SK-N-MC (cell line): ENCODE data around the gene SENP5.
A peak's percentile ranks its signal among the peaks of the same experiment; 100 is the strongest.

Source experiments
- DNase-seq: peaks from one replicate; pipeline ENCODE4 v3.0.0-alpha.2; 2011; ENCODE audit warnings: low read depth, low spot score
- H3K27ac ChIP-seq: fragments of 200-600 bp; sonication (generic); 2 replicates; pipeline ENCODE4 v1.5.1; 2016; ENCODE audit warnings: mixed run types
- H3K36me3 ChIP-seq: fragments of 200-600 bp; sonication (generic); 2 replicates; pipeline ENCODE4 v1.6.1; 2017; ENCODE audit warnings: antibody characterized with exemption, low read length, mixed read lengths; ENCODE audit not compliant: insufficient read depth
- H3K4me3 ChIP-seq: fragments of 200-600 bp; sonication (generic); 2 replicates; pipeline ENCODE4 v1.5.1; 2016
- H3K9ac ChIP-seq: fragments of 200-600 bp; sonication (generic); 2 replicates; pipeline ENCODE4 v1.8.0; 2017; ENCODE audit warnings: mixed run types, mixed read lengths; ENCODE audit not compliant: insufficient read length
- H3K9me3 ChIP-seq: fragments of 200-600 bp; sonication (generic); 2 replicates; pipeline ENCODE4 v1.6.1; 2017; ENCODE audit warnings: low read depth, mild to moderate bottlenecking, antibody characterized with exemption, low read length, moderate library complexity, mixed read lengths
- EZH2 ChIP-seq: fragments of 200-600 bp; sonication (generic); IDR thresholded peaks from one replicate; pipeline ENCODE4 v1.6.1; 2017; ENCODE audit warnings: antibody characterized with exemption
- FOXP2 ChIP-seq: optimal IDR thresholded peaks from 2 replicates; pipeline ENCODE3; 2011; ENCODE audit warnings: mild to moderate bottlenecking, moderate library complexity; ENCODE audit not compliant: insufficient read depth; ENCODE audit errors: extremely low read length, control extremely low read depth
- POLR2AphosphoS5 ChIP-seq: IDR thresholded peaks from 2 replicates; pipeline ENCODE4 v1.6.1; 2012; ENCODE audit warnings: mild to moderate bottlenecking, low read depth, low read length, borderline replicate concordance

Gene SENP5

DNA sequence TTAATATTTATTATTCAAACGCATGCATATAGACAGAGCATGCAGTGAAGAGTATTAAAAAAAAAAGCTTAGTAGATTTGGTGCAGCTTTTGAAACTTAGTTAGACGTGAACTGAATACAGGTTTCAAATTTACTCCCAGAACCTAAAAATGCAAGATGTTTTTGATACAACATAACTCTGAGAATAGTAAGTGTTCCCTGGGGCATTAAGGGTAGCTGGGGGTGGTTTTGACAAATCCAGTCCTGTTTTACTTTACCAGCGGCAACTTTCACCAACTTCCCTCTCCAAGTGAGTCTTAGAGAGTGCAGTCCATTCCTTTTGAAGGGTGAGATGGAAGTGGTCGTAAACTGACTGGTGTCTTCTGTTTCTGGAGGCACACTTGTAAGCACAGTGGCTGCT is 63.4 kb downstream of the SENP5 start:
- H3K9me3 ChIP-seq, result no peaks in the 10 kb centered on the region
- H3K4me3 ChIP-seq, result no peak overlapping the region
- H3K36me3 ChIP-seq, result peaks cover 61% of the 10 kb centered on the region
- H3K27ac ChIP-seq, result peak overlapping the region; percentile 1; the same call in 1 of the 2 replicates
- no peak overlapping the region for H3K9ac ChIP-seq
- TF ChIP-seq FOXP2 (no peak), POLR2AphosphoS5 (no peak), EZH2 (no peak)
- DNase-seq, result no peak

DNA sequence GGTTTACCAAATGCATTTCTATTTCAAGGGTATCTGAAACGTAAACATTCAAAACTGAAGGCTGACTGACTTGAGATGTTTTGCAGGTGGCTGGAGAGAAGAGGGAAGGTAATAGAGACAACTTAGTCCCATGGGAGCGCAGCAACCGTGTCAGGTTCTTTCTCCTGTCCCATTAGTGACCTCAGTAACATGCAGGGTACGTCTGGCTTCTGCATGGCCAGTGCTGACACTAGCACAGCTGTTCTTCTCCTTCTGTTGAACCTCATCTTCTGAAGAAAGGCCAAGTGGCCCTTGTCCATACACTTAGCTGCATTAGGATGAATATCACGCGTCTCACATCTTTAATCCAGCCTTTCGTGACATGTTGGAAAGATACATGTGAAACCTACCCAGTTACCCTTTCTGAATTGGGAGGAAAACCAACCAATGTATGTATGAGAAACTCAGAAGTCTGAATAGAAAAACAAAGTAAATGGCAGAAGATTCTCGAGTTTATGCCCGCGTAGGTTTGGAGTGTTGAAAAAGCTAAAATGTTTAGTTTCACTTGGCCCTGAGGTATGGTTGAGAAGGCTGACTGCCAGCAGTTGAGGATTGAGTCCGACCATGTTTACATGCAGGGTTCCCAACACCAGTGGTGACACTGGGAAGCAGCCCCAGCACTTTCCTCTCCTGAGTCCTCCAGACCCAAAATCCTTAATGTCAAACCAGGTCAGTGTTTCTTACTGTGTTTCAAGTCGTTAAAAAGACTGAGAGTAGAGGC is 64.3 kb downstream of the SENP5 start:
- no peak for DNase-seq
- no peak overlapping the region for H3K4me3 ChIP-seq
- peak overlapping the region; percentile 32; the same call in 1 of the 2 replicates for H3K27ac ChIP-seq
- H3K9me3 ChIP-seq, result no peaks in the 10 kb centered on the region
- no peak for TF ChIP-seq FOXP2
- TF ChIP-seq POLR2AphosphoS5, result no peak
- no peak overlapping the region for H3K9ac ChIP-seq
- H3K36me3 ChIP-seq, result peaks cover 70% of the 10 kb centered on the region

DNA sequence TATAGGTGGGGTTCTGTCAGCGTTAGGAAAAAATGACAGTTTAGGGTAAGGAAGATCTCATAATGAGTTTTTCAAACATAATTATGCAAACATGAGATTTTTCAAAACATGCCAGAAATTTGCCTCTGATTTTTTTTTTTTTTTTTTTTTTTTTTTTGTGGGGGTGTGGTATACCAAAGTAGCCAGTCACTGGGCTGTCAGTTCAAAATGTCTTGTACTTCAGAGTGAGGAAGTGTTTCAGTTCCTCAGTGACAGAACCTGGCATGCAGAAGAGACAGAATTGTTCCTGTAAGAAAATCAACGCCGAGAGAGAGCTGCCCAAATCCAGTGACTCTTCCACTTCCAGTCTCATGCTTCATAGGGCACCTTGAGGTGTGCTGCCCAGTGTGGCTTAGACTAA is 64.9 kb downstream of the SENP5 start:
- no peak overlapping the region for H3K9ac ChIP-seq
- no peaks in the 10 kb centered on the region for H3K9me3 ChIP-seq
- H3K4me3 ChIP-seq, result no peak overlapping the region
- peak overlapping the region; percentile 32; the same call in 1 of the 2 replicates for H3K27ac ChIP-seq
- DNase-seq, result no peak
- TF ChIP-seq FOXP2, result no peak
- TF ChIP-seq POLR2AphosphoS5, result no peak; the same call in 1 of the 2 replicates
- no peak for TF ChIP-seq EZH2
- H3K36me3 ChIP-seq, result peaks cover 76% of the 10 kb centered on the region

DNA sequence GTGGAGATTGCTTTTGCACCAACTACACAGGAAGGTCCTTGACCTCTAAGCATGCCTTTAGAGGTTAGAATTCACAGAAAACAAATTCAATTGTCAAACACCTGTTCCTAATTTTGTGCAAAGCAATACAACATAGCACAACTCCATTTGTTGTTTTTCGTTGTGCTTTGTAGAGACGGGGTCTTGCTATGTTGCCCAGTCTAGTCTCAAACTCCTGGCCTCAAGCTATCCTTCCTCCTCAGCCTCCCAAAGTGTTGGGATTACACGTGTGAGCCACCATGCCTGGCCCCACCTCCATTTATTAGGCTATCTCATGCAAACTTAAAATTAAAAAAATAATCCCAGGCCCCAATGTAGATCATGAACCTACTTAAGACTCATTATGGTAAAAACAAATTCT is 68.6 kb downstream of the SENP5 start:
- Histone ChIP-seq H3K4me3 (no peak overlapping the region), H3K36me3 (peaks cover 87% of the 10 kb centered on the region), H3K27ac (no peak overlapping the region), H3K9ac (no peak overlapping the region), H3K9me3 (no peaks in the 10 kb centered on the region)
- no peak for TF ChIP-seq FOXP2
- no peak for TF ChIP-seq EZH2
- TF ChIP-seq POLR2AphosphoS5, result no peak
- DNase-seq, result no peak

DNA sequence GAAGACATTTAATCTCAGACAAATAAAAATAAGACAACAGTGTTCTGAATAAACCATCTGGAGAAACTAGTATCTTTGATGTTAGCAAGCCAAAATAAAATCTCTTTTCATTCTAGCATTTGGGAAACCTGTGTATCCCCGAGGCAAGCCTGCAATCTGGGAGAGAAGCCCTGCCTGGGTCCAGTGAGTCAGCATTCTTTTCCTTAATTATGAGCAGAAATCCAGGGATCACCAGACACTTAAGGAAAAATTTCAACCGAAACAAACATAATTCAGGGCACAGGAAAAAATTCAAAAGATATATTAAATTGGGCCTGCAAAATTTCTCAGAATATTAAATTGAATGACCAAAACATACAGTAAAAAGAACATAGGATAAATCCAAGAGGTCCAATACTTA is 70.4 kb downstream of the SENP5 start:
- Histone ChIP-seq H3K9me3 (no peaks in the 10 kb centered on the region), H3K27ac (peak overlapping the region; percentile 38), H3K9ac (no peak overlapping the region), H3K36me3 (peaks cover 71% of the 10 kb centered on the region), H3K4me3 (no peak overlapping the region)
- TF ChIP-seq POLR2AphosphoS5 (no peak), FOXP2 (no peak), EZH2 (no peak)
- DNase-seq, result no peak

DNA sequence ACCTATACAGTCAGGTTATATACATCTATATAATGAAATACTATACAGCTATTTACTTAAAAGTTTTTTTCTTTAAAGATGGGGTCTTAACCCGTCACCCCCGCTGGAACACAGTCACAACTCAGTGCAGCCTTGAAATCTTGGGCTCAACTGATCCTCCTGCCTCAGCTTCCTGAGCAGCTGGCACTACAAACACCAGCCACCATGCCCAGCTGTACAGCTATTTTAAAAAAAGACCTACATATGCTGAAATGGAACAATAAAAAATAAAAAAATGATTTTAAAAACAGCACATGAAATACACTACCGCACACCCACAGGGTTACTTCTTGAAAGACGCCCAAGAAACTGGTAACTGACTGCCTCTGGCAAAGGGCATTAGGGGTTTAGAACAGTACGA is 70.9 kb downstream of the SENP5 start:
- Histone ChIP-seq H3K9ac (peak overlapping the region; percentile 19), H3K9me3 (no peaks in the 10 kb centered on the region), H3K36me3 (peaks cover 68% of the 10 kb centered on the region), H3K4me3 (no peak overlapping the region), H3K27ac (peak overlapping the region; percentile 38)
- TF ChIP-seq FOXP2 (no peak), EZH2 (no peak), POLR2AphosphoS5 (no peak)
- no peak for DNase-seq

DNA sequence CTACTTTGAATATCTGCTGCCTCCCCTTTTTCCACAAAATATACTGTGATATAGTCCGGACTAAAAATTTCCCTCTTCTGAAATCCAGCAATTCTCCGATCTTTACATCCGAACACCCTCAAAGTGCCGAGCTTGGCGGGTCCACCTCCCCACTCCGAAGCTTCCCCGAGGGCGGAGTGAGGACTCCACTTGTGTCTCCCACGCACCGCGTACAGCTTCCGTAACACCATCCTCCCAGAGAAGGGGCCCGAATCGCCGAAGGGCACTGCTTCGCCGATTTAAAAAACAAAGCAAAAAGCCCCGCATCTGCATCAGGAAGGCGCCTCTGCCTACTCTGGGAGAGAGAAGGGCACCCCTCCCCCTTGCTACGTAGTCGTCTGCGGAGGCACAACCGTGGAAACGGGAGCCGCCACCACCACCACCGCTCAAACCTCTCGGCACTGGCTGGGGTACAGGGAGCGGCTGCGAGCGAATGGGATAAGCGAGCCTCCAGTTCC is 74.1 kb downstream of the SENP5 start:
- peak overlapping the region; percentile 94 for H3K9ac ChIP-seq
- TF ChIP-seq EZH2 (no peak), POLR2AphosphoS5 (no peak), FOXP2 (no peak)
- peak overlapping the region; percentile 91 for H3K27ac ChIP-seq
- H3K4me3 ChIP-seq, result peak overlapping the region; percentile 97
- no peaks in the 10 kb centered on the region for H3K9me3 ChIP-seq
- DNase-seq, result no peak
- H3K36me3 ChIP-seq, result peaks cover 37% of the 10 kb centered on the region

DNA sequence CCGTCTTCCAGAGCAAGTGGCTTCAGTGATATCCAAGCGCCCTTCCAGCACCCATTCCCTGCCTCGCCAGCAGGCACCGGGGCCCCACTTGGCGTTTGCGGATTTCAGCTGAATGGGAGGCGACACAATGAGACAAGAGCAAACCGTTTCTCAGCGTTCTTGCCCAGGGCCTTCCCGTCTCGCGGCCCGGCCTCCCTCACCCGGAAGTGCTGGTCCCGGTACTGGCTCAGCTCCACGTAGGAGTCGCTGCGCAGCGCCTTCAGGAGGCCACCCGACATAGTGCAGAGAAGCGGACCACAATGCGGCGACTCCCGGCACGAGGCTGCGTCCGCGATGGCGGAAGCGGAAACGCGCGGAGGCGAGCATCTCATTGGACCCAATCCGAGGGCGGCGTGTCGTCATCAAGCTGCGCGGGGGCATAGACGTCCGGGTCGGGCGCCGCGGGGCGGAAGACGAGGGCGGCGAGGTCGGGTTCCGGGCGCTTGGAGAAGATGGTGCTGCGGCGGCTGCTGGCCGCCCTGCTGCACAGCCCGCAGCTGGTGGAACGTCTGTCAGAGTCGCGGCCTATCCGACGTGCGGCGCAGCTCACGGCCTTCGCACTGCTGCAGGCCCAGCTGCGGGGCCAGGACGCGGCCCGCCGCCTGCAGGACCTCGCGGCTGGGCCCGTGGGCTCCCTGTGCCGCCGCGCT is 74.7 kb downstream of the SENP5 start, which contains the start of gene NCBP2:
Gene NCBP2 (minus strand): TSS at position 303 of the 689 bp plus-strand sequence. CDS start 25 bp downstream, at position 278.
- Histone ChIP-seq H3K4me3 (peak within 1 kb of the TSS; percentile 97), H3K27ac (peak within 1 kb of the TSS; percentile 91), H3K9ac (peak within 1 kb of the TSS; percentile 94), H3K9me3 (no peaks in the 10 kb centered on the region), H3K36me3 (peaks cover 31% of the 10 kb centered on the region)
- DNase-seq, result peak; percentile 98
- TF ChIP-seq EZH2, result no peak
- peak; percentile 98 for TF ChIP-seq POLR2AphosphoS5
- TF ChIP-seq FOXP2, result peak; percentile 42
